HG02642 (cell line): ENCODE data around the gene CCNK.

ENCODE experiments used
- ATAC-seq: cut with Tn5 transposase; IDR thresholded peaks from one replicate; pipeline ENCODE4 v1.9.1; 2021; ENCODE audit warnings: mild to moderate bottlenecking; ENCODE audit not compliant: unreplicated experiment, poor library complexity

CCNK gene

GRCh38 chr14:99518441-99519346, 37.5 kb downstream of the CCNK start:
- peak; percentile 71 for ATAC-seq

DNA sequence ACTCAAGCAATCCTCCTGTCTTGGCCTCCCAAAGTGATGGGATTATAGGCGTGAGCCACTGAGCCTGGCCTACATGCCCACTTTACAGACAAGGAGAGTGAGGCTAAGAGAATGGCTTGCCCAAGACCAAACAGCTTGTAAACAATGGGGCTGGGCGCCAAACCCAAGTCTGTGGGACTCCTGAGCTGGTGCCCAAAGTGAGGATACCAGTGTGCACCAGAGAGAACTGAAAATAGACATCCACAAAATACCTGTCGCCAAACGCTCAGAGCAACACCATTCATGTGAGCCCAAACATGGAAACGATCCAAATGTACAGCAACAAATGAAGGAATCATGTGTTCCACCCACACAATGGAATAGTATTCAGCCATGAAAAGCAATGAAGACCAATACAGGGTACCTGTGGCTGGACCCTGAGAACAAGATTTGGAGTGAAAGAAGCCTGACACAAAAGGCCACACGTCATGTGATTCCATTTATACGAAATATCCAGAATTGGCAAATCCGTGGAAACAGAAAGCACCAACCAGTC, 38.2 kb downstream of the CCNK start:
- no peak for ATAC-seq

- no peak for ATAC-seq
These were observed 38.8 kb downstream of the CCNK start for GRCh38 chr14:99519931-99520421.

DNA sequence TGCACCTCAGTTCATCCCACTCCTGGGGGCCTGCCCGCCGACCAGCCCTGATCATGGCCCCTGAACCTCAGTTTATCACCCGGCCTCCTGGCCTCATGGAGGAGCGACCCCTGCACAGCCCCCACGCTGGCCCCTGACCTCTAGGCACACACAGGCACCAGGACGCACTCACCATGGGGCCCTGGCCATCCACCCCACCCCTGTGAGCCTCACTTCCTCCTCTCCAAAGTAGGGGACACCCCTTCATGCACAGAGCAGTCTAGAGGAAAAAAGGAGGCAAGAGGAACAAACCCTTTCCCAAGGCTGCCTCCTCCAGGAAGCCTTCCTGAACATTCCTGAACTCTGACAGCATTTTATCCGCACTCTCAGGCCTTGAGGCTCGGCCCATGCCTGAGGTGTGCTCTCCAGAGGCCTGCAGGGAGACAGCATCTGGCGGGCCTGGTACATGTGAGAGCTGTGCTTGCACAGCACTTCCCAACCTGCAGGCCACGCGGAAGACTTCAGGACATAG, 39.4 kb downstream of the CCNK start:
- no peak for ATAC-seq

DNA sequence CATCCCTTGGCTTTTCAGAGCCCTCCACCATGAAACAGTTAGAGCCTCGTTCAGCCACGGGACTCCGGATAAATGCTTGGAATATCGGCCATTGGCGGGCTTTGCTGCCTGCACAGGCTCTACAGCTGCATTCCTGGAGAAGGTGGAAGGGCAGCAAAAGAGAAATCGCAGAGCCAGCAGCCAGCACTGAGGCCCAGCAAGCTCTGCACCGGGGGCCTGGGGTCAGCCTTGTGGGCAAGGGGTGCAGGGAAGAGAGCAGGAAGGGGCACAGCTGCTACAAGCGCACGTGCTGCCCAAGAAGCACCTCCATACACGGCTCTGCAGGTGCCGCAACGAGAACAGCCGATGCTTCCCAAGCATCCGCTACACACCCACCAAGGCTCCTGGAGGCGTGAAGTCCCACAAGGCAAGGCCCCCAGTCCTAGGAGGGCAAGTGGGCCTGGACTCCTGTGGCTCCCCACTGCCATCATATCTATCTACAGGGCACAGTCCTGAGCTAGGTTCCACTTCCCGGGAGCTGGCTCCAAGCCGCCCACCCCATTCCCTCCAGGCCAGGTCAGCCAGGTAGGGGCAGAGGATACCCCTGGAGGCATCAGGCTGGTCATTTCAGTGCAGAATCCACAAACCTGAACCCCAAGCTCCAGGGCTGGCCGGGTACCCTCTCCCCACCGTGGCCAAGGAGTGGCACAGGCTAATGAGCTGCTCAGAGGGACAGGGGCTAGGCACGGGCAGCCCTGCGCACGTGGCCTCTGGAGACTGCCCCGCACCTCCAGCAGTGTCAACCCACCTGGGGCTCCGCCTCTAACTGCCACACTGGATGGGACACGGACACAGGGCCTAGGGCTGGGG, 40.2 kb downstream of the CCNK start:
- ATAC-seq, result no peak

DNA sequence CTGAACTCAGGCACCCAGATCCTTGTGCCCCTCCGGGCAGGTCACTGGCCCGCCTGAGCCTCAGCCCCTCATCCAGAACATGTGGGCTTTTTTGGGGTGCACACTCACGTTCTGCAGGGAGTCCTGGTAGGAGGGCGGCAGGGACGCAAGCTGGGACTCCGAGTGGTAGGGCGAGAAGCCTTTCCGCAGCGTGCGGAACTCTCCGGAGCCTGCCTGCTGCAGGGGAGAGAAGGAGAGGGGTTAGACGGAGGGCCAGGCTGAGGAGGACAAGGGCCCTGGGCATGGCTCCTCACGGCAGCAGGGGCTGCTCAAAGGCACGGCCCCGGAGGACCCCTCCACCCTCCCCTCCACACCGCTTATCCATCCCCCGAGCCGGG, 40.8 kb downstream of the CCNK start:
- ATAC-seq, result no peak

GRCh38 chr14:99522457-99522891, 41.3 kb downstream of the CCNK start:
- no peak for ATAC-seq

GRCh38 chr14:99522934-99523703, 41.9 kb downstream of the CCNK start:
- no peak for ATAC-seq

DNA sequence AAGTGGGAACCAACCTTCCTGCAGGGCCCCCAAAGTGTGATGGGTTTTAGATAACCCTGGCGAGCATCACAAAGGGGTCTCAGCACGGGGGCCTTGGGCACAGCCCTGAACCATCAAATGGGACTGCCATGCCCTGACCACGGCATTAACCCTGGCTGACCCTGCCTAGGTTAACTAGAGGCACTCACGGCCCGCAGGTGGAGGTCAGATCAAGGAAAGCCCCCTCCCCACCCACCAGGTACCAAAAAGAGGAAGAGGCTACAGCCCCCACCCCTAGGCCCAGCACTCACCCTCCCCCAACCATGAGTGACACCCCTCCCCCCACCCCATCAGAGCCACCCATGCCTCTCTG, 42.5 kb downstream of the CCNK start:
- ATAC-seq, result no peak

DNA sequence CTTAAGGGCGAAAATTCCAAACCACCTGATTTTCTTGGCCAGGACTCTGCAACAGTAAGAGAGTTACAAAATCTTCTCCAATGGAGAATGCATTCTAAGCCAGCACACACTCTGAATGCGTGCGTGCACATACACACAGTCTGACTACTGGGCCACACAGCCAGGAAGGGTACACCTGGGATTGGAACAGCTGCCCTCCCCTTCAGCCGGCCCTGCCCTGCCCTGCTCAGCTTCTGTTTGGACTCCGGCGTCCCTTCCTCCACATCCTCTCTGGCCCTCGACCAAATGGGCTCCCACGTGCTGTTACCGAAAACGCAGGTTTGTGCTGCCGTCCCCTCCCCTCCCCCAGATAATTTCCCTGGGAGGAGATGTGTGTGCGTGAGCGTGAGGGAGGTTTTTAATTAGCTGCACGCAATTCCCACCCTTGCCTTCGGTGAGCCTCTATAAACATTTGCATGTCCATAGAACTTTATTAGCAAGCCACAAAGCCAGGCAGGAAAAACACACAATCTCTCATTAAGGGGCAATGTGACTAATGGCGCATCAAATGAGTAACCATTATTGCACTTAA, 43.0 kb downstream of the CCNK start:
- ATAC-seq, result no peak

GRCh38 chr14:99524804-99525698, 43.8 kb downstream of the CCNK start:
- no peak for ATAC-seq

- ATAC-seq, result no peak
These were observed 44.5 kb downstream of the CCNK start for GRCh38 chr14:99525699-99526080.

DNA sequence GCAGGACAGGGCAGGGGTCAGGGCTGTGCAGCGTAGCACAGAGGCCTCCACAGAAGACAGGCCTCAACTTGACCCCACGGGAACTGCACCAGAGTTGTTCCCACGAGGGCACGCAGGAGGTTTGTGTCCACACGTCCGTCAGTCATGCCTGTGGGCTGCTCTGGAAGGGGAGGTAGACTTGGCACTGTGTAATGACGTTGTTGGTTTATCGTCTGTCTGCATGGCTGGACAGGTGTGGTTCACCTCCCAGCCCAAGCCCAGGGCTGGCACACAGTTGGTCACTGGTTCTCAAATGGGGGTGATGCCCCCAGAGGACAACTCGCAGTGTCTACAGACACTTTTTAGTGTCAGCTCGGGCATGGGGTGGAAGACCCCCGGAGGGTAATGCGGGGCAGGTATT, 45.8 kb downstream of the CCNK start:
- no peak for ATAC-seq

GRCh38 chr14:99527427-99528076, 46.3 kb downstream of the CCNK start:
- no peak for ATAC-seq

GRCh38 chr14:99529899-99530298, 48.7 kb downstream of the CCNK start:
- no peak for ATAC-seq

DNA sequence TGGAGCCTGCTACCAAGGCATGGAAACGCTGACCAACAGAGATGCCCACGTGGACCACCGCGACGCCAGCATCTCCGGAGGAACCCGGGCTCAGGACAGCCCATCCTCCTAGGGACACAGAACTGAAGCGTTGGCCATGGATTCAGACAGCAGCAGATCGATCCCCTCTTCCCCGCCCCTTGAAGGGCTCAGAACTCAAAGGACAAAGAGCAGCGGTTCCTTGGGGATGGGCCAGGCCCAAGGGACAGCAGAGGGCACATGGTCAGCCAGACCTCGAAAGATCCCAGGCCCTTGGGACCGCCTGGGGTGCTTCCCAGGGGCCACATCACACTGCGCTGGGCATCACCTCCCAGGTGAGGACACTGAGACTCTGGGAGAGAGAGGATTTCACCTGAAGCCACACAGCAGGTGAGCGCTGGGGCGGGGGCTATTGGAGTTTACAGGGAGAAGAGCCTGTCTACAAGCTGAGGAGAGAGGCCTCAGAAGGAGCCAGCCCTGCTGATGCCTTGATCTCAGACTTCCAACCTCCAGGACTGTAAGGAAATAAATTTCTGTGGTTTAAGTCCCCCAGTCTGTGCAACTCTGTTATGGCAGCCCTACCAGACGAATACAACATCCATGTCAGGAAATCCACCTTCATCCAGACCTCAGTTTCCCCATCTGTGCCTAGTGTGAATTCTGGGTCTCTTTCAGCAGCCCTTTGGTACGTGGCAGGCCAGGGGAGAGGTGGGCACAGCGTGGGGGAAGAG, 49.4 kb downstream of the CCNK start:
- no peak for ATAC-seq

GRCh38 chr14:99531251-99532096, 50.3 kb downstream of the CCNK start:
- no peak for ATAC-seq
